RWPE2 (cell line): ENCODE measurements around the gene OMP.

Experiments used
- ATAC-seq: fragments of 200-7000 bp; cut with Tn5 transposase; 3 replicates; pipeline ENCODE4 v1.9.1; 2021; ENCODE audit warnings: low read depth
- DNase-seq: peaks from one replicate; pipeline ENCODE4 v3.0.0-alpha.2; 2020; ENCODE audit warnings: low spot score
- H3K27ac ChIP-seq: fragments of 450-650 bp; 2 replicates; pipeline ENCODE4 v1.5.1; 2017; ENCODE audit warnings: mild to moderate bottlenecking; ENCODE audit not compliant: poor library complexity, severe bottlenecking
- H3K27me3 ChIP-seq: fragments of 250-450 bp; sonication (Bioruptor Pico); 2 replicates; pipeline ENCODE4 v1.5.1; 2021; ENCODE audit warnings: mild to moderate bottlenecking, moderate library complexity; ENCODE audit not compliant: insufficient read depth, poor library complexity, severe bottlenecking
- H3K36me3 ChIP-seq: fragments of 250-450 bp; sonication (Bioruptor Pico); 2 replicates; pipeline ENCODE4 v1.5.1; 2020; ENCODE audit warnings: low read depth, mild to moderate bottlenecking, moderate library complexity
- H3K4me1 ChIP-seq: fragments of 250-450 bp; sonication (Bioruptor Pico); 2 replicates; pipeline ENCODE4 v1.5.1; 2021; ENCODE audit warnings: mild to moderate bottlenecking, moderate library complexity; ENCODE audit not compliant: insufficient read depth, poor library complexity, severe bottlenecking
- H3K4me3 ChIP-seq: fragments of 250-450 bp; sonication (Bioruptor Pico); 2 replicates; pipeline ENCODE4 v1.5.1; 2021; ENCODE audit warnings: mild to moderate bottlenecking, moderate library complexity; ENCODE audit not compliant: severe bottlenecking
- H3K9me3 ChIP-seq: fragments of 250-450 bp; sonication (Bioruptor Pico); 2 replicates; pipeline ENCODE4 v1.5.1; 2021; ENCODE audit warnings: mild to moderate bottlenecking, moderate library complexity; ENCODE audit not compliant: severe bottlenecking
- CTCF ChIP-seq: fragments of 450-650 bp; IDR thresholded peaks from one replicate; pipeline ENCODE4 v1.5.1; 2017; ENCODE audit warnings: mild to moderate bottlenecking, moderate library complexity; ENCODE audit not compliant: poor library complexity, severe bottlenecking

OMP gene

GRCh38 chr11:77121096-77121640 lies 18.5 kb downstream of the OMP start:
- Histone ChIP-seq H3K36me3 (no peaks in the 10 kb centered on the region), H3K27me3 (no peaks in the 10 kb centered on the region), H3K4me3 (no peak overlapping the region), H3K27ac (no peak overlapping the region), H3K9me3 (no peaks in the 10 kb centered on the region), H3K4me1 (no peaks in the 10 kb centered on the region)
- DNase-seq (no peak), ATAC-seq (no peak)
- no peak for TF ChIP-seq CTCF

DNA sequence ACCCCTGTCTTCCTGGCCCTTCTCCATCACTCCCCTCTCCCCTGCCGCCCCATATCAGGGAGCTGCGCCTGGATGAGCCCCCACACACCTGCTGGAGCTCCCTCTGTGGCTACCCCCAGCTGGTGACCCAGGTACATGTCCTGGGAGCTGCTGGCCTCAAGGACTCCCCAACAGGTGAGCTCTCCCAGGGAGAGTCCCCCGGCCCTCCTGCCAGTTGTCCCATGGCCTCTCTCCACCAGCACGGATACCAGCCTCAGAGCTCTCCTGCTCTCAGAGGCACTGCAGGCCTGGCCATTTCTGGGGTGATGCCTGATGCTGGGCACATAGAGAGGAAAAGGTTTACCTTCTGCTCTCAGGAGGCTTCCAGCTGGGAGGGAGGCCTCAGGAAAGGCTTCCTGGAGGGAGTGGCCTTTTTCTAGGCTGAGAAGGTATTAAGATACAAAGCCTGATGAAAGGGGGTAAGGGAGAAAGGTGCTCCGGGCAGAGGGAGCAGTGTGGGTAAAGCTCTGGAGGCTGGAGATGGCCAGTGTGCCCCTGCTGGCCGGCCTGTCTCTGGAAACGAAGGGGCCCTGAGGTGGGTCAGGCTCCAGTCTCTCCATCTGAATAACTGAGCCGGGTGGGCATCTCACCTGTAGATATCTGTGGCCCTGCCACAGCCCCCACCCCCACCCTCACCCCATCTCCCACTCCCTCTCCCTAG lies 19.4 kb downstream of the OMP start:
- no peak for TF ChIP-seq CTCF
- Histone ChIP-seq H3K9me3 (no peaks in the 10 kb centered on the region), H3K4me1 (no peaks in the 10 kb centered on the region), H3K4me3 (no peak overlapping the region), H3K27ac (no peak overlapping the region), H3K36me3 (no peaks in the 10 kb centered on the region), H3K27me3 (no peaks in the 10 kb centered on the region)
- no peak for DNase-seq
- ATAC-seq: no peak

- H3K27me3 ChIP-seq: no peaks in the 10 kb centered on the region
- ATAC-seq (no peak), DNase-seq (no peak)
- TF ChIP-seq CTCF: no peak
- H3K36me3 ChIP-seq: no peaks in the 10 kb centered on the region
- no peak overlapping the region for H3K27ac ChIP-seq
- no peaks in the 10 kb centered on the region for H3K9me3 ChIP-seq
- H3K4me3 ChIP-seq: no peak overlapping the region
- H3K4me1 ChIP-seq: no peaks in the 10 kb centered on the region
These were observed 20.1 kb downstream of the OMP start for GRCh38 chr11:77122576-77123212.

- no peak for DNase-seq
- Histone ChIP-seq H3K27ac (no peak overlapping the region), H3K4me1 (no peaks in the 10 kb centered on the region), H3K36me3 (no peaks in the 10 kb centered on the region), H3K4me3 (no peak overlapping the region), H3K9me3 (no peaks in the 10 kb centered on the region), H3K27me3 (no peaks in the 10 kb centered on the region)
- no peak for TF ChIP-seq CTCF
- no peak for ATAC-seq
These were observed 21.0 kb downstream of the OMP start for GRCh38 chr11:77123591-77123990.

GRCh38 chr11:77124041-77124440 lies 21.4 kb downstream of the OMP start:
- no peak overlapping the region for H3K27ac ChIP-seq
- DNase-seq (no peak), ATAC-seq (no peak)
- no peak overlapping the region for H3K4me3 ChIP-seq
- TF ChIP-seq CTCF: no peak
- no peaks in the 10 kb centered on the region for H3K9me3 ChIP-seq
- no peaks in the 10 kb centered on the region for H3K4me1 ChIP-seq
- no peaks in the 10 kb centered on the region for H3K36me3 ChIP-seq
- no peaks in the 10 kb centered on the region for H3K27me3 ChIP-seq
